OCI-M2 (cell line): ENCODE measurements around the gene GALNT15.

ENCODE experiments used
- DNase-seq: peaks from one replicate; lab custom pipeline; 2025; ENCODE audit not compliant: unreplicated experiment; lab: John Stamatoyannopoulos, UW

Gene GALNT15

DNA sequence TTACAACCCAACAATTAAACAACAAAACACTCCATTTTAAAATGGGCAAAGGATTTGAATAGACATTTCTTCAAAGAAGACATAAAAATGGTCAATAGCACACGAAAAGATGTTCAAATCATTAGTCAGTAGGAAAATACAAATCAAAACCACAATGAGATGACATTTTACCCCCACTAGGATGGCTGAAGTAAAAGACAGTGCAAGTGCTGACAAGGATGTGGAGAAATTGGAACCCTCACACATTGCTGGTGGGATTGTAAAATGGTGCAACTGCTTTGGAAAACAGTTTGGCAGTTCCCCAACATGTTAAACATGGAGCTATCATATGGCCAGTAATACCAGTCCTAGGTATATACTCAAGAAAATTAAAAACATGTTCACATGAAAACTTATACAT is 11.6 kb downstream of the GALNT15 start:
- no peak for DNase-seq

DNA sequence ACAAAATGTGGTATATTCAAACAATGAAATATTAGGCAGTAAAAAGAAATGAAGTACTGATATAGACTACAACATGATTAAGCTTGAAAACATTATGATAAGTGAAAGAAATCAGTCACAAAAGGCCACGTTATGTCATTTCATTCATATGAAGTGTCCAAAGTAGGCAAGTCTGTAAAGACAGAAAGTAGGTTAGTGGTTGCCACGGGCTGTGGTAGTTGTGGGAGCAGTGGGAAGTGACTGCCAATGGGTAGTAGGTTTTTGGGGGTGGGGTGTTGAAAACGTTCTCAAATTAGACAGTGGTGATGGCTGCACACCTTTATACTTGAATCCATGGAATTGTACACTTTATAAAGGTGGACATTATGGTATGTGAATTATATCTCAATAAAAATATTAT is 12.1 kb downstream of the GALNT15 start:
- no peak for DNase-seq

DNA sequence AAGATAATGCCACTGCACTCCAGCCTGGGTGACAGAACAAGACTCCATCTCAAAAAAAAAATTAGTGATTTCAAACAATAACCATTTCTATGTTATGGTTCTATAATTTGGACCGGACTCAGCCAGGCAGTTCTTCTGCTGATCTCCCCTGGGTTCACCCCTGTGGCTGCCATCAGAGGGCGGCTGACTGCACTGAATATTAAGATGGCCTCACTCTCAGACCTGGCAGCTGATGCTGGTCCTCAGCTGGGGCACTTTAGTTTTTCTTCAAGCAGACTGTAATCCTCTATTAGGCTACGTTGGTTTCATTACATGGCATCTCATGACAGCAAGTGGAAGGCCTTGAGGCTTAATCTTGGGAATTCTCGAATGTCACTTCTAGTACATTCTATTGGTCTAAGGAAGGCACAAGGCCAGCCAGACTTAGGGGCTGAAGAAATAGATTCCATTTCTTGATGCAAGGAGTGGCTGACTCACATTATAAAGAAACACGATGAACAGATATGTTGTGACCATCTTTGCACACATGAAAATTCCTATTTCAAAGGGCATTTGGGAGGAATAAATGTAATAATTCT is 12.8 kb downstream of the GALNT15 start:
- no peak for DNase-seq

DNA sequence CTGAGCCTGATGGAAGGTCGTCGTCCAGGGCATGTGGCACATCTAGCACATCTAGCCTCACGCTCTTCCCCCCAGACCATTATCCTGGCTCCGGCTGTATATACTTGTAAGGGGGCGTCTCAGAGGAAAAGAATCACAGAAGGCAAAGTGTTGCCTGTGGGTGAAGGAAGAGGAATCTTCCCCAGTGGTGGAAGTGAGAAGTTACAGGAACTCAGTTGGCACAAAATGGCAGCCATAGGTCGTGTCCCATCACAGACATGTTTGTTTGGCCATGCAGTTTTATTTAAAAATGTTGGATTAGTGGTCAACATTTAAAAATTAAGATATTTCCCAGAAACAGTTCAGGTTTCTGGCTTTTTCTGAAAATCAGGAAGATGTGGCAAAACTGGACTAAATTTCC is 13.6 kb downstream of the GALNT15 start:
- no peak for DNase-seq

DNA sequence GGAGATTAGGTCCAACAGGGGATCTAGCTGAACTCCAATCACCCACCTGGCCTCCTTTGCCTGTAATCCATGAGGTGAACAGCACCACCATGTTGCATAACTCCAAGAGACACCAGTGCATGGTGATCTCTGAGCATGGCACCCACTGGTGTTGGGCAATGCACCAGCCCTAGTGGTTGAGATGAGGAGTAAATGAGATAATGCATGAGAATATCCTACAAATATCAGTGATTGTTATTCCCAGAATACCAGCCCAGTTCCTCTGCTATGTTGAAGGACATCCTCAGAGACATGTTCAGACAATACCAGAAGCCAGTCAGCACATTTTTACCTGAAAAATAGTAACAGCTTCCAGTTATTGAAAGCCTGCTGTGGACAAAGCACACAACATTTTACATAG is 14.7 kb downstream of the GALNT15 start:
- no peak for DNase-seq

DNA sequence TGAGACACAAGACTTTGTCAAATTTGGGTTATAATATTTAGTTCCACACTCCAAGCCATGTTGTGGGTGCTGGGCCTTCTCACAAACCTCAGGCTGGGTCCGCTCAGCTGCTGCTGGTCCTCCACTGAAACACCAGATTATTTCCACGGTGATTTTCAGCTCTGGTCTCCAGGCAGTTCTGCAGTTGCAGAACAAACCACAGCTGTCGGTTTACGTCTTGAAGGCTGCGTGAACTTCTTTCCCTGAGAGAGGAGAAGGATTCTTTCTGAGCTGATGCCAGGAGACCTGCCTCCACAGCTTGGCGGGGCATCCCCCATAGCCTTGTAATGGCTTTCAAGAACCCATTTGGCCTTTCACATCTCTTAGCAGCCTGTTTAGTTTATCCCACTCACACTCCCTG is 16.2 kb downstream of the GALNT15 start:
- no peak for DNase-seq

DNA sequence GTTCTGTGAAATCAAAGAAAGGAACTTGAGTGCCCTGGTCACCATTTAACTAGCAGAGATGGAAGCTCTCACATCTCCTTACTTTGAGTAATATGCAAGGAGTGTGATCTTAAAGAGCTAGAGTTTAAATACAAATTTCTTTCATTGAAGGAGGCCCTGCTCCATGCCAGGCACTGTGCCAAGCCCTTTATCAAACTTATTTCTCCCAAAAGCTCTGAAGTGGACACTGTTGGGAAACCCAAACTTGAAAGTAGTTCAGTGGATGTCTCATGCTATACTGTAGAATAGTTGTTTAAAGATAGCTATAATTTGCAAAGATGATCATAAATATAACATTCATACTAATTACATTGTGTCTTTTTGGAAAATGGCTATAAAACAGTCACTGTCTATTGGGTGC is 17.1 kb downstream of the GALNT15 start:
- DNase-seq: no peak

DNA sequence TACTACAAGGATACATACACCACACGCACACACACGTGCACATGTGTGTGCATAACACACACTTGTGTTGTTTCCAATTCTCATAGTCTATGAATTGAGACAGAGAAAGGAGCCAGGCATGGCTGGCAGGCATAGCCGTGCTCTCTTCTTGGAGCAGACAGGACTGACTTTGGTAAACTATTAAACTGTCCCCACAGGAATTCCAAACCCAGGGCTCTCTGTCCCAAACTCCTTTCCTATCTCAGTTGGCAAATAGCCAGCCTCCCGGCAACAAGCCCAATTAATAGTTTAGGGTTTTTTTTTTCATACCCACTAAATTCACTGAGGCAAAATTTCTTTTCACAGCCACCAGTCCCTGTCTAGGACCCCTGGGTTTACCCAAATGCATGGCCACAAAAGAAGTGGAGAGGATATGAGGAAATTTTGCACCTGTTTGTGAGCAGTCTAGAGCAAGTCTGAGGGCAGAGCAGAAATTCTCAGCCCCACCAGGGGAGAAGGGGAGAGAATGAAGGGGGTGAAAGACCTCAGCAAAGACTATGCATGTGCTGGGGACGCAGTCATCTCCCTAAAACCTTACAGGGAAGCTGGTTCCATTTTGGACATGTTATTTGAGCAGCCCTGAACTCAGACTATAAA is 17.8 kb downstream of the GALNT15 start:
- DNase-seq: no peak

DNA sequence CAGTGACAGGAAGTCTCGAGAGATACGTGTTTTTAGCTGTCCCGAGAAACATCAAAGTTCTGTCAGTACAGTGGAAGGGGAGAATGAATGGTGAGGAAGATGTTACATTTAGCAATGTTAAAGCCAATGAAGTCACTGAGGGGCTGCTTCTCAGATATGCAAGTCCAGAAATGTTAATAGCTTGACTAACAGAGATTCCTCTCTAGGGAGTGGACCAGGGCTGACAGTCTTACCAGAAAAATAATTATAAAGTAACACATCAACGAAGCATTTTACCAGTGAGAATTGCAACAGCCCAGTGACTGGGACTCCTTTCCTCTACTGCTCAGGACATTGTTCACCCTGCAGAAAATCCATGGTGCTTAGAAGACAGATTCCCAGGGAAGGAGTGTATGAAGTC is 23.9 kb downstream of the GALNT15 start:
- no peak for DNase-seq

DNA sequence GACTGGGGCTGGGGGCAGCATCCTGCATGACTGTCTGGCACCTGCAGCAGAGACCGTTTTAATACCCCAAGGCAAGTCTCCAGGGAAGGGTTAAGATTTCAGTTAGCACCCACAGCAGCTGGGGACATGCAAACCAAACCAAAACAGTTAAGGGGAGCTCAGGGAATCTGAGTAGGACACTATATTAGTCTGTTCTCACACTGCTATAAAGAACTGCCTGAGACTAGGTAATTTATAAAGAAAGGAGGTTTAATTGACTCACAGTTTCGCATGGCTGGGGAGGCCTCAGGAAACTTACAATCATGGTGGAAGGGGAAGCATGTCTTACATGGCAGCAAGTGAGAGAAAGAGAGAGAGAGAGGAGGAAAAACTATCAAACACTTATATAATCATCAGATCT is 25.3 kb downstream of the GALNT15 start:
- no peak for DNase-seq

DNA sequence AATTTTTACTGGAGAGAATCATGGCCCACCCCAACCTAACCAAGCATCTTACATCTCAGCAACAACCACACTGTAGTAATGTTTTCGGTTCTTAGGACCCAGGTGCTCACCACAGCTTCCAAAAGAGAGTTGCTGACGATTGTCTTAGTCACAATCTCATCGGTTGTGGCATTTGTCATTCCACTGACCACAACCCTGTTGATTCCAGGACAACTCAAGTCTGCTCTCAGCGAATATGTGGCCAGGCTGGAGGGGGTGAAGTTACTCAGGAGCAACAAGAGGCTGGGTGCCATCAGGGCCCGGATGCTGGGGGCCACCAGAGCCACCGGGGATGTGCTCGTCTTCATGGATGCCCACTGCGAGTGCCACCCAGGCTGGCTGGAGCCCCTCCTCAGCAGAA is 25.9 kb downstream of the GALNT15 start:
- DNase-seq: no peak

DNA sequence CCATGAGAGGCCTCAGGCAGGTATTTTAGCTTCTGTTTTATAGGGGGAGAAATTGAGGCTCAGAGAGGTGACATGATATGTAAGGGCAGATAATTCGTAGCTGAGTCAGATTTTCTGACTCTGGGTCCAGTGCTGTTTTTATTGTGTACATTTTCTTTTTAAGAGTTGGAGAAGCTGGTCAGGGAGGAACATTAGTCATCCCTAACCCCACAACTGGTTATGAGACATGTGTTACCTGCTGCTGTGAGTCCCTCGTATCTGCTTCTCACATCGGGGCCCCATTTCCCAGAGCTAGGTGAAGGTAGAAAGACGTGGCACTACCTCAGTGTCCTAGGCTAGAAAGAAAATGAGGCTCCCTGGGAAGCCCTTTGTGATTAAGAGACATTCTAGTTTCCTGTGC is 28.6 kb downstream of the GALNT15 start:
- DNase-seq: no peak

DNA sequence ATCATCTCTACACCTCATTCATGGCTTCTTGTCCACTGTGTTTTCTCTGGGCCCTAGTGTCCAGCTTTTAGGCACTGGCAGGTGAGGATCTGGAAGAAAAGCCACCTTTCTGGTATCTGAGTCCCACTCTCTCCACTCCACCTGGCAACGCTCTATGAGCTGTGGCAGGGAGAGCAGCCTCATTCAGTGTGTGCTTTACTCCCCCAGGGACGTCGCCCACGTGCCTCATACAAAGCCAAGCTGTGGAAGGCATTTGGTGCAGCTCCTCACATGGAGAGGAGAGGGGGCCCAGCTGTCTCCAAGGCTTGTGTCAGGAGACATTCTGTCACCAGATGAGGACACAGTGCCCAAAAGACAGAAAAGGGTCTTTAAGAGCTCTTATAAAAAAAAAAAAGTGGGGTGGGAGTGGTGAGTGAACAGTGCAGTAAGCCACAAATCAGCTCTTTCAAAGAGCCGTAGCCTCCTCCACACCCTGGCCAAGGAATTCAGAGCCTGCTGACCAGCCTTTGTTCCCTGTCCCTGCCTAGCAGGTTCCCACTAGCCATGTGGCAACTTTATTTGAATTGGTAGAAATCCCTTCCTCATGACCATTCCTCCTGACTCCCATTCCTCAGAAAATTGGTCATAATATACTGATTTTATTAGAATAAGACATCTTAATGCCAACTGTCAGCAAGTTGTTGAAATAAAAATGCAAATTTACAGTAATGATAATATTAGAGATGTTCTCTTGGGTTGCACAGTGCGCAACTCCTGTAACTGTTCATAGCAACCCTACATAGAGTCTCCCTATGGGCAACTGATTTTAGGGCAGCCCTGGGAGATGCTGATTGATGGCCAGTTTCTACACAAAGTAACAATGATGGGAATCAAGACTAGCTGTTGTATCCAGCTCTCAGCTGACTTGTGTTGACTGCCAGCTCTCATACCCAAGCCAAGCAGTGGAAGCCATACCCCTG is 29.5 kb downstream of the GALNT15 start:
- no peak for DNase-seq

DNA sequence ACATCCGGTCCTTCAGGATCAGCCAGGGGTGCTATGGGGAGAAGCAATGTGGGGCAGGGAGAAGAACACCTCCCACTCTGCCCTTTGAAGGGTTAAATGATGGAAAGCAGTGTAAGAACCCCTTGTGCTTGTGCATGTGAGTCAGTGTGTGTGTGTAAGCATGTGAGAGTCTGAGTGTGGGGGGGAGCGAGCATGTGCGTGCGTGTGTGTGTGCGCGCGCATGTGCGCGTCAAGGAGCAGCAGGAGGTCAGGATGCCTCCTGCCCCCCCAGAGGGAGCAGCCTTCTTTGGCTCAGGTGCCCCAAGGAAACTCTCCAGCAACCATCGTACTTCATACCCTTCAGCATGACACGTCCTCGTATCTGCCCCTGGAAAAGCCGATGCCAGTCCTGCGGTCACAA is 30.3 kb downstream of the GALNT15 start:
- DNase-seq: no peak

DNA sequence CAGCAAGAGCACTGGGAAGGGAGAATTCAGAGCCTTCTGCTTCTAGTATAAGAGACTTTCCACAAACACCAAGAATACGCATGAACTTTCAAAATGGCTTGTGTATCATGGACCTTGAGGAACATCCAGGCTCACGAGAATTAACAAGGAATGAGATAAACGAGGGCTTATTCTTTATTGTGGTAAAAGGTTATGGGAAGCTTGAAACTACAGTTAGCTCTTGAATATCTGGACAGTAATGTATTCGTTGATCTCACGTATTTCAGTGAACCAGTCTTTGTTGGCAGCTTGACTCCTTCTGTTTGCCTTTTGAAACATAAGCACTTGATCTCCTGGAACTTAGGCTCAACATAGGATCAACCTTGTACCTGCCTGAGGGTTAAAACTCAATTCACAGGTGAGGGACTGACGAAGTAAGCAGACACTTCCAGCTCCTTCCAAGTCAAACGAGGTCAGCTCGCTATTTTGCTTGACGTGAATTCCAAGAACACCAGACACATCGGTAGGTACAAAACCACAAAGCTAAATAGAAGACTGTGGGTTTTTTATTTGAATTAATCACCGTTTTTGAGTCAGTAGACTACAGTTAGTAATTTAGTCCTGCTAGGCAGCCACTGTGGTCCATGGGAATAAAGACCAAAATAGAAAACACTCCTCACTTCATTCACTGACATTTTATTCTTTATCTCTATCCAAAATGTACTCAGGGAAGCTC is 30.8 kb downstream of the GALNT15 start:
- DNase-seq: no peak

DNA sequence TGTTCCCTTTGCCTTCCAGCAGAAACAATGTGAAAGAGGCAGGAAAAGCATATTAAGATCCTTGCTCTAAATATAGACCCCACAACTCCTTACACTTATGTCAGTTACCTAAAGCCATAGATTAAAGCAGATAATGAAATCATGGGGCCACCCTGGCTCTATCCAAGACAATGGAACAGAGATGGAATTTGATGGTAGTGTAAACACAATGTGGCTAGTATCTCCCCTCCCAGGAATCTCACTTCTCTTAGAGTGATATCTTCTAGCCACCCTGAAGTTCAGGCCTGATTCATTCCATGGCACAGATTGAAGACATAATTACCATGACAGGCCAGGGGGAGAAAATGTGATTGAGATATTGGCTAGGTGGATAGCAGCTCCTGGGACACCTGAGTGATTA is 32.6 kb downstream of the GALNT15 start:
- DNase-seq: no peak

DNA sequence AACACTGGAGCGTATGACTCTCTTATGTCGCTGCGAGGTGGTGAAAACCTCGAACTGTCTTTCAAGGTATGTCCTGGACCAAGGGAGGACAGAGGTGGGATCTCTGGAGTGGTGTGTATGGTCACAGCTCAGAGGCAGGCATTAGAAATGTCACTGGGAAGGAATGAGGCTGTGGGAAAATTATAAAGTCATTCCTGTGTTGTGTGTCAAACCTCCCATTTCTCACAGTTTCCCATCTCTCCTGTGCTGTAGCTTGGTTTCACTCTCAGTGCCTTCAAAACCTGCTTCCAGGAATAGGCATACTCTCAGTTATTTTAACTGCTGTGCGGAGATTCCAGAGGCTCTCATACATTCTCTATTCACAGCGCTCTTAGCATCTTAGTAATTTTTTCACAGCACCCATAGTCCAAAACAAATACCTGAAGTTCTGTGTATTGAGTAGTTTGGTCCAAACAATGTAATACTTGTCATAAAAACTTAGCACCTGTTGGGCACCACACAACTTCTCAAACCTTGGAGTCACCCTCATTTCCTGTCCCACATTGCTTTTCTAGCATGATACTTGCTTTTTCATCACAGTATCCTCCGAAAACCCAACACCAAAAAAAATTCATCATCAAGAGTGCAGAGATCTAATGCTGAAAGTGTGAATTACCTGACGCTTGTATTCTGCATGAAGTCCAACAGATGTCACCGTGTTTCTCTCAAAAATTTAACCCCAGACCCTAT is 36.9 kb downstream of the GALNT15 start:
- DNase-seq: no peak

DNA sequence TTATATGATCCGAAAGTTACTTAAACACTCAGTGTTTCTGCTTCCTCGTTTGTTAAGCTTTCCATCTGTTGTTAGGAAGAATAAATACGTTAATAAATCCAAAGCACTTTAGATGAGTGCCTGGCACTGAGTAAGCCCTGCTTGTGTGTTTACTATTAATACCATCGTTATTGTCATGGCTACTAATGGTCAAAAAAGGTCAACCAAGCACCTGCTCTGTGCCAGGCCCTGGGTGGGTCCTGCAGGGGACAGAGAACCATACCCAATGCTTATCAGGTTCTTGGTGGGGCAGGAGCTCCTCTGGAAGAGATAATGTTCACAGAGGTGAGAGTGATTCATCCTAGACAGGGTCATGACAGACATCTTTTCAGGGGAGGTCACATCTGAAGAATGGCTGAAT is 39.9 kb downstream of the GALNT15 start:
- no peak for DNase-seq

DNA sequence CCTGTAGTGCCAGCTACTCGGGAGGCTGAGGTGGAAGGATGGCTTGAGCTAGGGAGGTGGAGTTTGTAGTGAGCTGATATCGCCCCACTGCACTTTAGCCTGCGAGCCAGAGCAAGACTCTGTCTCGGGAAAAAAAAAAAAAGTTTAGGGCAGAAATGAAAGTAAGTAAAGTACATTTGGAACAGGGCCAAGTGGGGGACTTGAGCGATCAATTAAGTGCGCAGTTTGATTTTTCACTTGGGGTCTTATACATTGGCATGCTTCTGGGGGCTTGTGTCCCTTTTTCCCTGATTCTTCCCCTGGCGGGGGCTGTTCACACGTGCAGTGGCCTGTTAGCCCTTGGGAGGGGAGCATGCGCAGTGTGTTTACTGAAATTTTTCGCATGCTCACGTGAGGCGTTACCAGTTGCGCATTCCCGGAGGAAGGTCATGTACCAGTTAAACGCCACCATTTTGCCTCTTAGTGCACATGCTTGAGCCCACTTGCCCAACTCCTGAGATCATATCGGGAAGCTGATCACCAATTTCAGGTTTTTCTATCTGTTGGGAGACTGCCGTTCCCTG is 42.0 kb downstream of the GALNT15 start:
- no peak for DNase-seq

DNA sequence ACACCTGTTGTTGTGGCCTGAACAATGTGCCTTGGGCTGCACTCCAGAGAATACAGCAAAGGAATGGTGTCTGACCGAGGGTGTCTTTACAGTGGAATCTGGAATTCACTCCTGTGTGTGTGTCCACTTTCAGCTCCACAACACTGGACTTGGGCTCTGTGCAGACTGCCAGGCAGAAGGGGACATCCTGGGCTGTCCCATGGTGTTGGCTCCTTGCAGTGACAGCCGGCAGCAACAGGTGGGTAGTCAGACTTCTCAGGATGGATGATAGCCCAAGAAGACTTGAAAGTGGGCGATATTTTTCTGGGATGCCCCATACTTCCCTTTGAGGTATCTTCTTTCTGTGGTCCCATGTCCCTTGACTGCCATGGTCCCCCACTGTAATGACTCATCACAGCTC is 45.3 kb downstream of the GALNT15 start:
- DNase-seq: no peak

DNA sequence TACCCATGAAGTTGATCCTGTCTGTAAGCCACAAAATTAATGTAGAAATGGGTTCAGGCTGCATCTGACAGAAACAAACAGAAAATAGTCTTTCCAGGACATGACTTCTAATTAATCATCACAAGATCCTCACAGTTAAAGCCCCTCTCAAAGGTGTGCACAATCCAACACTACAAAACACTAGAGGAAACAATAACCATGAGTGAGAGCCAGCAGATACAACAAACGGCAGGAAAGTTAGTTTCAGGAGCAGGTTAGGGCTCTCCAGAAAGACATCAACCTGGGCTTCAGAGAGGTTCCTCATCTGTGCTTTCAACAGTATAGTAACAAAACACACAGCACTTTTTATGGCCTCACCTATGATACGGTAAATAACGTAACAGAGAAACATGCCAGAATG is 47.5 kb downstream of the GALNT15 start:
- no peak for DNase-seq
